Adrenal gland (tissue), 12 donors: ENCODE results near the gene TMEM174. TPM values are rescaled to one million over a fixed set of nuclear protein-coding genes. Genes with fewer than 3 reads are reported as not detected.

Experiments
- DNase-seq, 7 donors: peaks; one replicate each; pipeline ENCODE4 v3.0.0-alpha.2; 2019 to 2020
- H3K27ac ChIP-seq, 5 donors: fragments of 200-600 bp; sonication (generic) in 4 of 5; 1 replicate in 3 of 5; 2 replicates in 2 of 5; pipeline versions ENCODE4 v1.5.1 to v1.8.0; 2016 to 2020; ENCODE audit warnings: mild to moderate bottlenecking in 1 of 5
- H3K27me3 ChIP-seq: fragments of 200-600 bp; 2 replicates; pipeline ENCODE4 v1.8.0; 2021
- H3K36me3 ChIP-seq, 2 donors: fragments of 200-600 bp; replicated peaks in 1 of 2; 1 replicate in 1 of 2; 2 replicates in 1 of 2; pipeline versions ENCODE4 v1.5.1 to v1.8.0; 2018 to 2022
- H3K4me1 ChIP-seq, 2 donors: fragments of 200-600 bp; replicated peaks in 1 of 2; 1 replicate in 1 of 2; 2 replicates in 1 of 2; pipeline versions ENCODE4 v1.5.1 to v1.8.0; 2018 to 2021
- H3K4me3 ChIP-seq, 4 donors: fragments of 200-600 bp; sonication (generic) in 3 of 4; one replicate each; pipeline ENCODE4 v1.5.1; 2016 to 2018
- H3K9me3 ChIP-seq, 3 donors: fragments of 200-600 bp; sonication (generic) in 1 of 3; replicated peaks in 1 of 3; 1 replicate in 2 of 3; 2 replicates in 1 of 3; pipeline versions ENCODE4 v1.5.1 to v1.8.0; 2016 to 2021
- POLR2A ChIP-seq, 2 donors: fragments of 450-650 bp; IDR thresholded peaks; one replicate each; pipeline ENCODE4 v1.6.1; 2017; ENCODE audit warnings: antibody characterized with exemption in 2 of 2, mild to moderate bottlenecking in 2 of 2, moderate library complexity in 1 of 2
- WGBS, 4 donors: extraction: QIAGEN DNeasy Blood & Tissue Kit in 2 of 4; methylation state at CpG; one replicate each; pipeline versions ENCODE4 v1.1.5 to v1.1.7; 2013 to 2017; 5-methylcytosine and 5-hydroxymethylcytosine counted together
- intact Hi-C, 2 donors: fragments of 100-400 bp; cut with DNase I; formaldehyde crosslinking; loops; one replicate each; pipeline versions ENCODE4 v1.14.1 to v1.15.0; 2022 to 2023
- polyA plus RNA-seq, 3 donors: library from polyadenylated mRNA; stranded (reverse); fragments of 200-250 nt in 2 of 3; fragments of 350-450 nt in 1 of 3; fragmentation: Illumina TruSeq in 1 of 3; extraction: RNeasy Lipid Tissue Mini Kit (QIAGEN cat#74804) in 1 of 3; gene quantifications; one replicate each; pipeline ENCODE4 v1.2.3, GENCODE V29; 2013 to 2014
- total RNA-seq, 9 donors: library from RNA; depleted of rRNA in 4 of 9; stranded (reverse); fragments of >200 nt in 4 of 9; fragments of 120-200 nt in 1 of 9; fragmentation: NEBNext Ultra II Directional in 1 of 9; extraction: Animal tissue kit (Norgen Biotek cat#: 25700) in 1 of 9; gene quantifications; one replicate each; pipeline versions ENCODE4 v1.1.0 to v1.2.4, GENCODE V29; 2013 to 2023
- TF ChIP-seq, protein P1 (sequence below), 6 experiments: fragments of 450-650 bp in 4 of 6; fragments of 200-600 bp in 2 of 6; sonication (generic) in 1 of 6; IDR thresholded peaks; 1 replicate in 5 of 6; 2 replicates in 1 of 6; pipeline versions ENCODE4 v1.5.1 to v1.8.0; 2016 to 2021; ENCODE audit warnings: antibody characterized with exemption in 6 of 6, mild to moderate bottlenecking in 2 of 6, moderate library complexity in 1 of 6
- donor health status: healthy with polysubstance abuse.
- donor health status: Bipolar disorder and iron deficiency.
- donor health status: DM: yes; HTN: yes; CAD: no.
- donor health status: DM: no; HTN: no; CAD: no.
- donor health status: DM: no; HTN: no; CAD: no.
- donor health status: DM: yes; HTN: yes; CAD: no.

TMEM174 gene
- total and polyA plus RNA-seq, 12 donors = not detected

GRCh38 chr5:73149540-73149939 lies 23.5 kb upstream of the TMEM174 start:
- Histone ChIP-seq H3K4me3 (no peak overlapping the region), H3K36me3 (no peaks in the 10 kb centered on the region), H3K4me1 (no peaks in the 10 kb centered on the region), H3K27ac (no peak overlapping the region), H3K27me3 (no peaks in the 10 kb centered on the region), H3K9me3 (no peaks in the 10 kb centered on the region)
- 47 to 71% (median 58%) methylated on average over 3 of the region's 3 CpGs for WGBS, 4 donors
- DNase-seq = no peak
- intact Hi-C loops = no loop called here
- TF ChIP-seq POLR2A (IDR thresholded peaks at IDR 0.05) = no peak
- TF ChIP-seq, protein P1, sequence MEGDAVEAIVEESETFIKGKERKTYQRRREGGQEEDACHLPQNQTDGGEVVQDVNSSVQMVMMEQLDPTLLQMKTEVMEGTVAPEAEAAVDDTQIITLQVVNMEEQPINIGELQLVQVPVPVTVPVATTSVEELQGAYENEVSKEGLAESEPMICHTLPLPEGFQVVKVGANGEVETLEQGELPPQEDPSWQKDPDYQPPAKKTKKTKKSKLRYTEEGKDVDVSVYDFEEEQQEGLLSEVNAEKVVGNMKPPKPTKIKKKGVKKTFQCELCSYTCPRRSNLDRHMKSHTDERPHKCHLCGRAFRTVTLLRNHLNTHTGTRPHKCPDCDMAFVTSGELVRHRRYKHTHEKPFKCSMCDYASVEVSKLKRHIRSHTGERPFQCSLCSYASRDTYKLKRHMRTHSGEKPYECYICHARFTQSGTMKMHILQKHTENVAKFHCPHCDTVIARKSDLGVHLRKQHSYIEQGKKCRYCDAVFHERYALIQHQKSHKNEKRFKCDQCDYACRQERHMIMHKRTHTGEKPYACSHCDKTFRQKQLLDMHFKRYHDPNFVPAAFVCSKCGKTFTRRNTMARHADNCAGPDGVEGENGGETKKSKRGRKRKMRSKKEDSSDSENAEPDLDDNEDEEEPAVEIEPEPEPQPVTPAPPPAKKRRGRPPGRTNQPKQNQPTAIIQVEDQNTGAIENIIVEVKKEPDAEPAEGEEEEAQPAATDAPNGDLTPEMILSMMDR (IDR thresholded peaks at IDR 0.05) = no peak

DNA sequence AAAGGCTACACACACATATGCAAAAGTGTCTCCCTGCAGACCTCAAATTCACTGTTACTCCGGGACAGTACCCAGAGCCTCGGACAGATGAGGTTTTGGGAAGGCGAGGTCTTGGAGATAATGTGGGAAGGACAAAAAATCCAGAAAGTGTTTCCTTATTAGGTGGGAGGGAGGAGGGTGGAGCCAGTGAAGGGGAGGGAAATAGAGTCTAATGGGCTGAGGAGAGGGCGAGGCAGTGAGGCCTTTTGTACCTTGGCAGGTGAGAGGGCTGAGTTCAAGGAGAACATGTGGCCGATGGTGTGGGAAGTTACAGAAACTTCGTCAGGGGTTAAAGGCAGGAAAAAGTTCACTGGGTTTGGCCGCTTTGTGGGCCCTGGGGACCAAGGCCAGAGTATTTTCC lies 22.1 kb upstream of the TMEM174 start:
- H3K27ac ChIP-seq = no peak overlapping the region
- H3K9me3 ChIP-seq = no peaks in the 10 kb centered on the region
- H3K4me1 ChIP-seq = no peaks in the 10 kb centered on the region
- DNase-seq = no peak
- H3K27me3 ChIP-seq = no peaks in the 10 kb centered on the region
- 74 to 84% (median 75%) methylated on average over 7 of the region's 7 CpGs for WGBS, 4 donors
- no peak overlapping the region for H3K4me3 ChIP-seq
- intact Hi-C loops = no loop called here
- TF ChIP-seq POLR2A (IDR thresholded peaks at IDR 0.05) = no peak
- TF ChIP-seq, protein P1 (IDR thresholded peaks at IDR 0.05) = no peak
- no peaks in the 10 kb centered on the region for H3K36me3 ChIP-seq

DNA sequence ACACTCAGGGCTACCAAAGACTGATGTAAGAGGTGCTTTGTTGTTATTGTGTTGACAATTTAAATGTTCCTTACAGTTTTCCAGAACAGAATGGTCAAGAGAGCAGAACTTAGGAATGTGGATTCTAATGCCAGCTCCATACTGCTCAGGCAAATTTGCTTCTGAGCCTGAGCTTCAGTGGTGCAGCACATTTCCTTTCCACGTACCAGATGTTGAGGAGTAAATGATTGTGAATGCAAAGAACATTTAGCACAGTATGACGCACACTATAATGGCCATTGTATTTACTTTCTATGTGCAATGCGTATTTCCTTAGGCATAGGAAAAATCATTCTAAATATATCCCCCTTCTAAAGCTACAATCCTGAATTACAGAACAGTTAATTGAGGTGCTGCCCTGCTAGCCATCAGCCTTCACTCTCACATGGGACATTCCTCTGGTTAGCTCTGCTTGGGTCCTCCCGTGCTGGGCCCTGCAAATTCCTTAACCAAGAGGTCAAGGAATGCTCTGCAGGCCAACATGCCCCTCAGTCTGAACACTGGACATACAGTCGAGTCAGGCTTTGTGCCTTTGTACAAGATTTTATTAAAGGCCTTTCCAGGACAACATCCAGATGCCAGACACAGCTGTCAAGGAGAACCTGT lies 21.1 kb upstream of the TMEM174 start:
- WGBS, 4 donors = 67 to 73% (median 70%) methylated on average over 5 of the region's 5 CpGs
- Histone ChIP-seq H3K27ac (no peak overlapping the region), H3K4me3 (no peak overlapping the region), H3K4me1 (no peaks in the 10 kb centered on the region), H3K27me3 (no peaks in the 10 kb centered on the region), H3K36me3 (no peaks in the 10 kb centered on the region), H3K9me3 (no peaks in the 10 kb centered on the region)
- no peak for DNase-seq
- TF ChIP-seq, protein P1 (IDR thresholded peaks at IDR 0.05) = no peak
- no peak for TF ChIP-seq POLR2A (IDR thresholded peaks at IDR 0.05)
- intact Hi-C loops = no loop called here

DNA sequence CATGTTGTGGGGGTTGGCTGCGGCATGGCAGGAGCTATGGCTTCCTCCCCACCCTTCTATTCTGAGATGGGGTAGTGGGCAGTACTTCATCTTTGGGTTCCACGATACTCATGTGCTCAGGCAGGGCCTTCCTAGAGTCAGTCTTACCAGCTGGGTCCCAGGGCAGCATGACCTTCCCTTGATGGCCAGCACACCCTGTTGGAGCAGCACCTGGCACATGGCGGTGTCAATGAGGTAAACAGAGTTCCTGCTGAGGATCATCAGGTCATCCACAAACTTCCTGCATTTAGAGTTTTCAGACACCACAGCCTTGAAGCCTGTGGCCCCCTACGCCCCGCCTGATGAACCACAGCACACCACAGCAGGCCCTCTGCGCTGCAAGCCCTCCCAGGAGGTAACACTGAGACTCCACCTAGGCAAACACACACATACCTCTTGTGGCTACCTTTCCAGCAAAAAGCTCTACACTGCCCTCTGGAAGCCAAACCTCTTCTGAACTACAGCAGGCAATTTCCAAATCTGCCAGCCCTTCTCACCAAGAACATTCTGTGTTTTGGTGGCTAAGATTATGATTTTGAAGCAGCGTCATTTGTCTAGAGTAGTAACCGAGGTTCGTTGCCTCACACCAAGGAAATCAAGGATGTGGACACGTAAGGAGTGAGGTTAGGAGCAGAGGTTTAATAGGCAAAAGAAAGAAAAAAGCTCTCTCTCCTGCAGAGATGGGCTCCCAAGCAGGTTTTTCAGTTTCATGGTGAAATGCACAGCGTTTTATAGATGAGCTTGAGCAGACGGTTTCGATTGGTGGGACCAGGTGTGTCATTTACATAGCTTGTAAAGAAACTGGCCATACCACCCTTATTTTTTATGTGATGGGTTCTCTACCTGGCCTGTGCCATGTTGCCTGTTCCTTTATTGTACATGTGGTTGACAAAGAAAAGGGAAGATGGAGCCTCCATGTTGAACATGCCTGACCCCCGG lies 20.3 kb upstream of the TMEM174 start:
- 75 to 84% (median 80%) methylated on average over 12 to 14 of the region's 14 CpGs for WGBS, 4 donors
- no peaks in the 10 kb centered on the region for H3K9me3 ChIP-seq
- intact Hi-C loops = no loop called here
- no peaks in the 10 kb centered on the region for H3K4me1 ChIP-seq
- TF ChIP-seq, protein P1 (IDR thresholded peaks at IDR 0.05) = no peak
- no peak for TF ChIP-seq POLR2A (IDR thresholded peaks at IDR 0.05)
- no peaks in the 10 kb centered on the region for H3K27me3 ChIP-seq
- DNase-seq = no peak
- H3K36me3 ChIP-seq = no peaks in the 10 kb centered on the region
- no peak overlapping the region for H3K4me3 ChIP-seq
- H3K27ac ChIP-seq = no peak overlapping the region
